Activated CD4-positive, alpha-beta T cell treated with anti-CD3 and anti-CD28 coated beads, Interleukin-2, amount 10 ng/mL, durations not matched to agents 24 days and 14 days (primary cell): ENCODE measurements around the gene ZNF627. TPM values are rescaled to one million over a fixed set of nuclear protein-coding genes. Genes with fewer than 3 reads are reported as not detected.
"Not testable (repeated sequence)": the region's sequence is repeated elsewhere in the genome, so short reads cannot be mapped to it uniquely, and the experiment has no call there.

Experiments used
- DNase-seq: peaks from one replicate; pipeline ENCODE4 v3.0.0; 2022
- H3K27ac Mint-ChIP-seq: one replicate; pipeline ENCODE4 v1.8.0; 2022; ENCODE audit warnings: mild to moderate bottlenecking, mixed read lengths
- H3K27me3 Mint-ChIP-seq: one replicate; pipeline ENCODE4 v1.8.0; 2022; ENCODE audit warnings: mixed read lengths
- H3K36me3 Mint-ChIP-seq: one replicate; pipeline ENCODE4 v1.8.0; 2022; ENCODE audit warnings: low read depth, mild to moderate bottlenecking, mixed read lengths
- H3K4me1 Mint-ChIP-seq: one replicate; pipeline ENCODE4 v1.8.0; 2021; ENCODE audit warnings: mixed read lengths
- H3K4me3 Mint-ChIP-seq: one replicate; pipeline ENCODE4 v1.8.0; 2022; ENCODE audit warnings: mild to moderate bottlenecking, moderate library complexity, mixed read lengths
- H3K9me3 Mint-ChIP-seq: one replicate; pipeline ENCODE4 v1.8.0; 2021; ENCODE audit warnings: mixed read lengths
- intact Hi-C: fragments of 100-400 bp; cut with micrococcal nuclease; formaldehyde crosslinking; loops from one replicate; pipeline ENCODE4 v1.15.1; 2023
- total RNA-seq: library from RNA; stranded (reverse); gene quantifications from 2 replicates; pipeline ENCODE4 v1.2.3, GENCODE V29; 2022

The ZNF627 gene
- total RNA-seq, 1 donor from 2014 or later, result 7.1 TPM

- H3K9me3 Mint-ChIP-seq, result no peaks in the 10 kb centered on the region
- H3K4me3 Mint-ChIP-seq, result no peak overlapping the region
- no peak overlapping the region for H3K27ac Mint-ChIP-seq
- H3K36me3 Mint-ChIP-seq, result no peaks in the 10 kb centered on the region
- DNase-seq, result no peak
- peaks cover 10% of the 10 kb centered on the region for H3K4me1 Mint-ChIP-seq
- intact Hi-C loops, result loop anchor here (2.0 to 10.0 kb wide), 3 partner anchors 50 to 292 kb away; partner anchors contain the start of genes TSPAN16 and ZNF653
- H3K27me3 Mint-ChIP-seq, result no peaks in the 10 kb centered on the region
These were observed 11.0 kb upstream of the ZNF627 start for GRCh38 chr19:11586331-11586730.

GRCh38 chr19:11587302-11587974 is 9.8 kb upstream of the ZNF627 start:
- intact Hi-C loops, result loop anchor here (1.0 to 10.0 kb wide), 4 partner anchors 27 to 293 kb away; partner anchors contain the start of genes TSPAN16 and ZNF653
- peak overlapping the region; percentile 26 for H3K27ac Mint-ChIP-seq

GRCh38 chr19:11587975-11588631 is 9.2 kb upstream of the ZNF627 start:
- H3K27me3 Mint-ChIP-seq, result no peaks in the 10 kb centered on the region
- intact Hi-C loops, result loop anchor here (1.0 to 10.0 kb wide), 4 partner anchors 28 to 293 kb away; partner anchors contain the start of genes TSPAN16 and ZNF653
- no peaks in the 10 kb centered on the region for H3K9me3 Mint-ChIP-seq
- DNase-seq, result no peak
- H3K4me1 Mint-ChIP-seq, result peaks cover 3% of the 10 kb centered on the region
- H3K27ac Mint-ChIP-seq, result no peak overlapping the region
- H3K36me3 Mint-ChIP-seq, result no peaks in the 10 kb centered on the region
- H3K4me3 Mint-ChIP-seq, result no peak overlapping the region

More at GRCh38 chr19:11587302-11587974, 9.8 kb upstream of the ZNF627 start:
- DNase-seq, result peak; percentile 95
- peaks cover 3% of the 10 kb centered on the region for H3K4me1 Mint-ChIP-seq
- H3K27me3 Mint-ChIP-seq, result no peaks in the 10 kb centered on the region
- no peak overlapping the region for H3K4me3 Mint-ChIP-seq
- H3K9me3 Mint-ChIP-seq, result no peaks in the 10 kb centered on the region
- H3K36me3 Mint-ChIP-seq, result no peaks in the 10 kb centered on the region

- no peak for DNase-seq
- no peaks in the 10 kb centered on the region for H3K27me3 Mint-ChIP-seq
- H3K9me3 Mint-ChIP-seq, result no peaks in the 10 kb centered on the region
- H3K4me3 Mint-ChIP-seq, result no peak overlapping the region
- intact Hi-C loops, result no loop called here
- peaks cover 3% of the 10 kb centered on the region for H3K36me3 Mint-ChIP-seq
- no peak overlapping the region for H3K27ac Mint-ChIP-seq
- peaks cover 6% of the 10 kb centered on the region for H3K4me1 Mint-ChIP-seq
These were observed 3.2 kb upstream of the ZNF627 start for GRCh38 chr19:11594084-11594483.

- peaks cover 12% of the 10 kb centered on the region for H3K36me3 Mint-ChIP-seq
These were observed 1.1 kb upstream of the ZNF627 start for GRCh38 chr19:11596156-11596555.

GRCh38 chr19:11598103-11598483 is 810 bp downstream of the ZNF627 start:
- Mint-ChIP-seq H3K4me1 (peaks cover 8% of the 10 kb centered on the region), H3K4me3 (peak overlapping the region; percentile 91), H3K27ac (peak overlapping the region; percentile 71), H3K9me3 (peaks cover 10% of the 10 kb centered on the region), H3K27me3 (no peaks in the 10 kb centered on the region), H3K36me3 (peaks cover 26% of the 10 kb centered on the region)
- intact Hi-C loops, result no loop called here
- no peak for DNase-seq

More at GRCh38 chr19:11596156-11596555, 1.1 kb upstream of the ZNF627 start:
- intact Hi-C loops, result no loop called here
- peak; percentile 53 for DNase-seq
- H3K27ac Mint-ChIP-seq, result peak overlapping the region; percentile 53
- no peak overlapping the region for H3K4me3 Mint-ChIP-seq
- no peaks in the 10 kb centered on the region for H3K27me3 Mint-ChIP-seq
- H3K4me1 Mint-ChIP-seq, result peaks cover 6% of the 10 kb centered on the region
- H3K9me3 Mint-ChIP-seq, result no peaks in the 10 kb centered on the region

- intact Hi-C loops, result no loop called here
These were observed 1.5 kb downstream of the ZNF627 start for GRCh38 chr19:11598746-11599145.

GRCh38 chr19:11599704-11600103 is 2.4 kb downstream of the ZNF627 start:
- DNase-seq, H3K27me3 Mint-ChIP-seq, H3K27ac Mint-ChIP-seq, intact Hi-C loops, H3K4me1 Mint-ChIP-seq, H3K4me3 Mint-ChIP-seq: not testable (repeated sequence)
- Mint-ChIP-seq H3K9me3 (peaks cover 15% of the 10 kb centered on the region), H3K36me3 (peaks cover 36% of the 10 kb centered on the region)

More at GRCh38 chr19:11598746-11599145, 1.5 kb downstream of the ZNF627 start:
- Mint-ChIP-seq H3K4me3 (peak overlapping the region; percentile 63), H3K36me3 (peaks cover 27% of the 10 kb centered on the region), H3K4me1 (peaks cover 8% of the 10 kb centered on the region), H3K27me3 (no peaks in the 10 kb centered on the region), H3K27ac (no peak overlapping the region), H3K9me3 (peaks cover 11% of the 10 kb centered on the region)
- DNase-seq, result no peak

- intact Hi-C loops, result no loop called here
- H3K27me3 Mint-ChIP-seq, result no peaks in the 10 kb centered on the region
- peaks cover 2% of the 10 kb centered on the region for H3K4me1 Mint-ChIP-seq
- no peak overlapping the region for H3K27ac Mint-ChIP-seq
- peaks cover 56% of the 10 kb centered on the region for H3K36me3 Mint-ChIP-seq
- no peak overlapping the region for H3K4me3 Mint-ChIP-seq
- peaks cover 32% of the 10 kb centered on the region for H3K9me3 Mint-ChIP-seq
- DNase-seq, result no peak
These were observed 9.2 kb downstream of the ZNF627 start for GRCh38 chr19:11606484-11606883.

- H3K36me3 Mint-ChIP-seq, result peaks cover 54% of the 10 kb centered on the region
- no peaks in the 10 kb centered on the region for H3K4me1 Mint-ChIP-seq
- intact Hi-C loops, result no loop called here
These were observed 14.4 kb downstream of the ZNF627 start for GRCh38 chr19:11611730-11612129.

GRCh38 chr19:11612816-11613511 is 15.7 kb downstream of the ZNF627 start:
- peaks cover 56% of the 10 kb centered on the region for H3K36me3 Mint-ChIP-seq
- no peaks in the 10 kb centered on the region for H3K27me3 Mint-ChIP-seq
- peaks cover 8% of the 10 kb centered on the region for H3K9me3 Mint-ChIP-seq
- intact Hi-C loops, result no loop called here
- no peak for DNase-seq
- no peaks in the 10 kb centered on the region for H3K4me1 Mint-ChIP-seq
- H3K4me3 Mint-ChIP-seq, result no peak overlapping the region
- no peak overlapping the region for H3K27ac Mint-ChIP-seq

More at GRCh38 chr19:11611730-11612129, 14.4 kb downstream of the ZNF627 start:
- Mint-ChIP-seq H3K9me3 (peaks cover 13% of the 10 kb centered on the region), H3K4me3 (no peak overlapping the region), H3K27me3 (no peaks in the 10 kb centered on the region), H3K27ac (no peak overlapping the region)
- no peak for DNase-seq

- intact Hi-C loops, result no loop called here
- Mint-ChIP-seq H3K4me3 (no peak overlapping the region), H3K4me1 (no peaks in the 10 kb centered on the region), H3K27me3 (no peaks in the 10 kb centered on the region), H3K9me3 (peaks cover 19% of the 10 kb centered on the region), H3K36me3 (peaks cover 78% of the 10 kb centered on the region), H3K27ac (no peak overlapping the region)
- DNase-seq, result no peak
These were observed 20.1 kb downstream of the ZNF627 start for GRCh38 chr19:11617180-11618062.

- Mint-ChIP-seq H3K9me3 (peaks cover 24% of the 10 kb centered on the region), H3K4me3 (no peak overlapping the region), H3K4me1 (no peaks in the 10 kb centered on the region), H3K27ac (no peak overlapping the region), H3K36me3 (peaks cover 54% of the 10 kb centered on the region), H3K27me3 (peaks cover 14% of the 10 kb centered on the region)
- DNase-seq, result no peak
- intact Hi-C loops, result no loop called here
These were observed 23.3 kb downstream of the ZNF627 start for GRCh38 chr19:11620553-11620952.
